Left ventricle myocardium inferior (tissue), 1 donor: ENCODE results near the gene ZNF443. TPM values are rescaled to one million over a fixed set of nuclear protein-coding genes. Genes with fewer than 3 reads are reported as not detected.
"Not testable (repeated sequence)": the region's sequence is repeated elsewhere in the genome, so short reads cannot be mapped to it uniquely, and the experiment has no call there.

Experiments used
- DNase-seq: peaks from one replicate; pipeline ENCODE4 v3.0.0-alpha.2; 2020
- H3K27ac ChIP-seq: fragments of 200-600 bp; replicated peaks from 2 replicates; pipeline ENCODE4 v1.8.0; 2021
- H3K27me3 ChIP-seq: fragments of 200-600 bp; 2 replicates; pipeline ENCODE4 v1.8.0; 2021; ENCODE audit warnings: low read depth
- H3K36me3 ChIP-seq: fragments of 200-600 bp; 2 replicates; pipeline ENCODE4 v1.8.0; 2021
- H3K4me1 ChIP-seq: fragments of 200-600 bp; 2 replicates; pipeline ENCODE4 v1.8.0; 2021
- H3K4me3 ChIP-seq: fragments of 200-600 bp; 2 replicates; pipeline ENCODE4 v1.8.0; 2021; ENCODE audit warnings: mild to moderate bottlenecking, moderate library complexity
- H3K9me3 ChIP-seq: fragments of 200-600 bp; replicated peaks from 2 replicates; pipeline ENCODE4 v1.8.0; 2021
- intact Hi-C: fragments of 100-400 bp; cut with micrococcal nuclease; formaldehyde crosslinking; loops from one replicate; pipeline ENCODE4 v1.11.0; 2022
- total RNA-seq: library from RNA; stranded (reverse); fragmentation: NEBNext Ultra II Directional; extraction: Animal tissue kit (Norgen Biotek cat#: 25700); gene quantifications from one replicate; pipeline ENCODE4 v1.2.1, GENCODE V29; 2021
- TF ChIP-seq, protein P1 (sequence below): fragments of 200-600 bp; IDR thresholded peaks from 2 replicates; pipeline ENCODE4 v1.8.0; 2021; ENCODE audit warnings: antibody characterized with exemption, mild to moderate bottlenecking, borderline replicate concordance
- donor health status: DM: no; HTN: yes; CAD: no; lungs with severe emphysema.

Gene ZNF443
- total RNA-seq, 1 donor from 2014 or later: 2.3 TPM

DNA sequence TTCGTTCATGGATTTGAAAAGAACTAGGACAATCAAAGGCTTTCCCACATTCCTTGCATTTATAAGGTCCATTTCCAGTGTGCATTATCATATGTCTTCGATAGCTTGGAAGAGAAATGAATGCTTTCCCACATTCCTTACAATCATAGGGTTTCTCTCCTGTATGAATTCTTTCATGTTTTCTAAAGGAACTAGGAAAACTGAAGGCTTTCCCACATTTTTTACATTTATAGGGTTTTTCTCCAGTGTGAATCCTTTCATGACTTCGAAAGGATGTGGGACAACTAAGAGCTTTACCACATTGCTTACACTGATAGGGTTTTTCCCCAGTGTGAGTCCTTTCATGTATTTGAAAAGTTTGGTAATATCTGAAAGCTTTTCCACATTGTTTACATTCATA lies 23.9 kb upstream of the ZNF443 start:
- Histone ChIP-seq H3K4me3 (no peak overlapping the region), H3K27ac (no peak overlapping the region), H3K9me3 (peaks cover 94% of the 10 kb centered on the region), H3K27me3 (no peaks in the 10 kb centered on the region), H3K36me3 (peaks cover 62% of the 10 kb centered on the region), H3K4me1 (no peaks in the 10 kb centered on the region)
- intact Hi-C loops: no loop called here
- no peak for DNase-seq
- TF ChIP-seq, protein P1, sequence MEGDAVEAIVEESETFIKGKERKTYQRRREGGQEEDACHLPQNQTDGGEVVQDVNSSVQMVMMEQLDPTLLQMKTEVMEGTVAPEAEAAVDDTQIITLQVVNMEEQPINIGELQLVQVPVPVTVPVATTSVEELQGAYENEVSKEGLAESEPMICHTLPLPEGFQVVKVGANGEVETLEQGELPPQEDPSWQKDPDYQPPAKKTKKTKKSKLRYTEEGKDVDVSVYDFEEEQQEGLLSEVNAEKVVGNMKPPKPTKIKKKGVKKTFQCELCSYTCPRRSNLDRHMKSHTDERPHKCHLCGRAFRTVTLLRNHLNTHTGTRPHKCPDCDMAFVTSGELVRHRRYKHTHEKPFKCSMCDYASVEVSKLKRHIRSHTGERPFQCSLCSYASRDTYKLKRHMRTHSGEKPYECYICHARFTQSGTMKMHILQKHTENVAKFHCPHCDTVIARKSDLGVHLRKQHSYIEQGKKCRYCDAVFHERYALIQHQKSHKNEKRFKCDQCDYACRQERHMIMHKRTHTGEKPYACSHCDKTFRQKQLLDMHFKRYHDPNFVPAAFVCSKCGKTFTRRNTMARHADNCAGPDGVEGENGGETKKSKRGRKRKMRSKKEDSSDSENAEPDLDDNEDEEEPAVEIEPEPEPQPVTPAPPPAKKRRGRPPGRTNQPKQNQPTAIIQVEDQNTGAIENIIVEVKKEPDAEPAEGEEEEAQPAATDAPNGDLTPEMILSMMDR: no peak

DNA sequence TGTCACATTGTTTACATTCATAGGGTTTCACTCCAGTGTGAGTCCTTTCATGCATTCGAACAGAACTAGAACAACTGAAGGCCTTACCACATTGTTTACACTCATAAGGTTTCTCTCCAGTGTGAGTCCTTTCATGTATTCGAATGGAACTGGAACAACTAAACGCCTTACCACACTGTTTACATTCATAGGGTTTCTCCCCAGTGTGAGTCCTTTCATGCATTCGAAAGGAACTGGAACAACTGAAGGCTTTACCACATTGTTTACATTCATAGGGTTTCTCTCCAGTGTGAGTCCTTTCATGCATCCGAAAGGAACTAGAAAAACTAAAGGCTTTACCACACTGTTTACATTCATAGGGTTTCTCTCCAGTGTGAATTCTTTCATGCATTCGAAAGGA lies 23.3 kb upstream of the ZNF443 start:
- H3K4me3 ChIP-seq, intact Hi-C loops, H3K27ac ChIP-seq, H3K4me1 ChIP-seq, H3K27me3 ChIP-seq, DNase-seq: not testable (repeated sequence)
- H3K36me3 ChIP-seq: peaks cover 60% of the 10 kb centered on the region
- peaks cover 95% of the 10 kb centered on the region for H3K9me3 ChIP-seq

DNA sequence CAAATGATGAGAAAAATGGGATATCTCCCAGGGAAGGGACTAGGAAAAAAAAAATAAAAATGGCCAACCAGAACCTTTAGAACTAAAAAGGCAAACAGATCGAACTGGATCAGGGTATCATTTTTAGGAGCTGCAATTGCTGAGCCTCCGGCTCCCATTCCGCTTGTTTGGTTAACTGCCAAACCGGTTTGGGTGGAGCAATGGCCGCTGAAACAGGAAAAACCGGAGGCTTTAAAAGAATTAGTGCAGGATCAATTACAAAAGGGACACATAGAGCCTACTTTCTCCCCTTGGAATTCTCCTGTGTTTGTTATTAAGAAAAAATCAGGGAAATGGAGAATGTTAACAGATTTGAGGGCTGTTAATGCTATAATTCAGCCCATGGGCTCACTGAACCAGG lies 12.7 kb upstream of the ZNF443 start:
- Histone ChIP-seq H3K4me1 (no peaks in the 10 kb centered on the region), H3K4me3 (no peak overlapping the region), H3K9me3 (peaks cover 49% of the 10 kb centered on the region), H3K27me3 (no peaks in the 10 kb centered on the region), H3K36me3 (peaks cover 7% of the 10 kb centered on the region), H3K27ac (peak overlapping the region; percentile 64)
- TF ChIP-seq, protein P1: no peak
- intact Hi-C loops: no loop called here
- DNase-seq: no peak

DNA sequence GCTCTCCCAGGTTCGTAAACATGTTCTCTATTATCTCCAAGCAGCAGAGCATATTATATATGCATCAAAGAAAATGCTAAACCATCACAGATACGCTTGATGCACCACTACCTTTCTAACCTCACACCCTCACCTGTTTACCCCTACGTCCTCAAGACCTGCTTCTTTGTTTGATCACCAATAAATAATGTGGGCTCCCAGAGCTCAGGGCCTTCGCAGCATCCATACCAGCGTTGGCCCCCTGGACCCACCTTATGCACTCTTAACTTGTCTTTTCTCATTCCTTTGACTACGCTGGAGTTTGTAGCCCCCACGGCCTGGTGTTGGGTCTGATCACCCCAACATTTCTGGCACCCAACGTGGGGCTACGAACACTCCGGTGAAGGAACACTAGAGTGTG lies 10.0 kb upstream of the ZNF443 start:
- Histone ChIP-seq H3K27ac (no peak overlapping the region), H3K4me1 (no peaks in the 10 kb centered on the region), H3K27me3 (no peaks in the 10 kb centered on the region), H3K36me3 (peaks cover 4% of the 10 kb centered on the region), H3K4me3 (no peak overlapping the region), H3K9me3 (peaks cover 37% of the 10 kb centered on the region)
- TF ChIP-seq, protein P1: no peak
- intact Hi-C loops: no loop called here
- no peak for DNase-seq

DNA sequence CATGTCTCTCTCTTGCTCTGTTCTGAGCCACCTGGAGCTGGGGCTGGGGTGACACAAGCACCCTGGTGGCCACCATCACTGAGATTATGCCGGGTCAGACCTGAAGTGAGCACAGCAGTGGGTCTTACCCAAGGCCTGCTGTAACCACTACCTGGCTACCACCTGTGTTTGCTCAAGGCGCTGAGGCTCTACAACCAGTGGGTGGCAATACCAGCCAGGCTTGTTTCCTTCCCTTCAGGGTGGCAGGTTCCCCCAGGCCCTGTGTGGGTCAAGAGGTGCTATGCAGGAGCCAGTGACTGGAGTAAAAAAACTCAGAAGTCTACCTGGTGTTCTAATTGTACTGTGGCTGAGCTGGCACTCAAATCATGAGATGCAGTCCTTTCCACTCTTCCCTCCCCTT lies 8.0 kb upstream of the ZNF443 start:
- peaks cover 4% of the 10 kb centered on the region for H3K36me3 ChIP-seq
- no peaks in the 10 kb centered on the region for H3K4me1 ChIP-seq
- no peaks in the 10 kb centered on the region for H3K27me3 ChIP-seq
- peaks cover 50% of the 10 kb centered on the region for H3K9me3 ChIP-seq
- TF ChIP-seq, protein P1: no peak
- no peak for DNase-seq
- H3K4me3 ChIP-seq: no peak overlapping the region
- intact Hi-C loops: no loop called here
- H3K27ac ChIP-seq: no peak overlapping the region

DNA sequence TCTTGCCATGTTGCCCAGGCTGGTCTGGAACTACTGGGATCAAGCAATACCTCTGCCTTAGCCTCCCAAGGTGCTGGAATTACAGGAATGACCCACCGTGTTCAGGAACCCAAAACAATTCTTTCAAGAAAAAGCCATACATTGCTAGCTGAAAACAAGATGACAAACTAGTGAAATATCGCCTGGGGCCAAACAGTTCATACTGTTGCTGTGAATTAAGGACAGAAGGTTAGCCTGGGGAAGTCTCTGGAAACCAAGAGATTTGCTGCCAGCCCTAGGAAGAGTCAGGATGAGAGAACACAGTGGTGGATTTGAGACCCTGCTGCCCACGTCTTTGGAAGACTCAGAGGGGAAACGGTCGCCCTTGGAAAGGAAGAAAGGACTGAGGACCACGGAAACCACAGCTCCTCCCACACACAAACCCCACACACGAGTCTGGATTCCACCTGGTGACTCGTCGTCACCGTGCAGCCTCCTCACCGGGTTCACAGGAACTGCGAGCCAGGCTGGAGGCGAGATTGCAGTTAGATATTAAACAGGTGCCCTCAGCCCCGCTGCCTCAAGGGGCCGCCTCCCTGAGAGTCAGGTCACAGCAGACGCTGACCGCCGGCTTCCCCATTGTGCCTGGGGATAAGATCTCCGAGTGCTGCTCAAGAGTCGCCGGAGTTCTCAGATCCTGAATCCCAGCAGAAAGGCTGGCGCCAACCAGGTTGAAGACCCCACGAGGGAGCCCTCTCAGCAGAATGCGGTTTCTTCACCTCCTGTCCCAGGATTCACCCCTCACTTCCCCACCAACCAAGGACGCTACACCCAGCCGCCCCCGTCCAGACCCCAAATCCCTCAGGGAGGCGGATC lies 908 bp downstream of the ZNF443 start:
- H3K27me3 ChIP-seq, H3K4me1 ChIP-seq, H3K36me3 ChIP-seq, intact Hi-C loops, DNase-seq: not testable (repeated sequence)
- H3K9me3 ChIP-seq: peaks cover 17% of the 10 kb centered on the region
- H3K27ac ChIP-seq: peak overlapping the region; percentile 85
- peak overlapping the region; percentile 78 for H3K4me3 ChIP-seq

DNA sequence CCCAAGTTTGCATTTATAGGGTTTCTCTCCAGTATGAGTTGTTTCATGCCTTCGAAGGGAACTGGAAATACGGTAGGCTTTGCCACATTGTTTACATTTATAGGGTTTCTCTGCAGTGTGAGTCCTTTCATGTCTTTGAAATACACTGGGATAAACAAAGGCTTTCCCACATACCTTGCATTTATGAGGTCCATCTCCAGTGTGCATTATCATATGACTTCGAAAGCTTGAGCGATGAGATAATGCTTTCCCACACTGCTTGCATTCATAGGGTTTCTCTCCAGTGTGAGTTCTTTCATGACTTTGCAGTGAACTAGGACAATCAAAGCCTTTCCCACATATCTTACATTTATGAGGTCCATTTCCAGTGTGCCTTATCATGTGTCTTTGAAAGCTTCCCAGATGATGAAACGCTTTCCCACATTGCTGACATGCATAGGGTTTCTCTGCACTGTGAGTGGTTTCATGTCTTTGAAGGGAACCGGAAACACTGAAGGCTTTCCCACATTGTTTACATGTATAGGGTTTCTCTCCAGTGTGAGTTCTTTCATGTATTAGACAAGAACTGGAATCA lies 10.0 kb downstream of the ZNF443 start:
- H3K27ac ChIP-seq, intact Hi-C loops, H3K27me3 ChIP-seq, DNase-seq, H3K4me1 ChIP-seq, H3K4me3 ChIP-seq: not testable (repeated sequence)
- peaks cover 23% of the 10 kb centered on the region for H3K36me3 ChIP-seq
- H3K9me3 ChIP-seq: peaks cover 15% of the 10 kb centered on the region
